ENCODE results near the gene PDXP. TPM values are rescaled to one million over a fixed set of nuclear protein-coding genes. Genes with fewer than 3 reads are reported as not detected.

PDXP gene
- total and polyA plus RNA-seq, 9 of the 15 experiments (the other 6 are each of a cell fraction or from before 2014, with no cell fraction given), result 7.9 to 54.2 (median 38.8) TPM

DNA sequence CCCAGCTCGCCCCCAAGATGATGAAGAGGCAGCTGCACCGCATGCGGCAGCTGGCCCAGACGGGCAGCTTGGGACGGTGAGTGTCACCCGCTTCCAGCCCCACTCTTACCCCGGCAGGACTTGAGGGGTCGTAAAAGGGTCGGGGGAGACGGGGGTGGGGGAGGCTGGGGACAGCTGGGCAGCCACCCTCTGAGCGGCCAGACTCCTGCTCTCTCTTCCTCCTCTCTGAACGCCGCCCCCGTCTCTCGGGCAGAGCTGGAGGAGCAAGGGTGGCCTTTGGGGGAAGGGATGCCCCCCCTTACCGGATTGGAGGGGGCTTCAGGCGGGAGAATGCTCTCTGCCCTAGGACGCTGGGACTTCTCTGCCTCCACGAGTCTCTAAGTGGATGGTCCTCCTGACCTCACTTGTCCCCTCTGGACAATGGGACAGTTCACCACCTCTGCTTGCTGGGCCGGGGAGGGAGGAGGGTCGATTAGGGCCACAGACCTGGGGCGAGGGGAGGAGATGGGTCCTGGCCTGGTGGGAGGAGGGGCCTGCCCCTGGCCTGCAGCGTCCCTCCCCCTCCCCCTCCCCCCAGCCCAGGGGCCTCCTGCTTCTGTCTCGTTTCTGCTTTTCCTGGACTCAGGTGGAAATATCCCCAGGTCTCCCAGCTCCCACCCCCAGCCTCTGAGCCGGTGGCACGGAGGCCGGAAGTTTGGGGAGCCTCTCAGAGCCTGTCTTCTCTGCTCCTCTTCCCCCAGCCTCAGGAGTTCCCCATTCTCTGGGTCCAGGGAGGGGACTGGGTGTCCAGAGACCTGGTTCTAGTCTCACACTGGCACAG is 18.5 kb upstream of the PDXP start (continued):
- TF ChIP-seq OTX1 (CRISPR knock-in tag; IDR thresholded peaks at IDR 0.05) (no peak), MIER1 (IDR thresholded peaks at IDR 0.05; ENCODE audit: low read depth) (no peak), AFF1 (IDR thresholded peaks at IDR 0.05; ENCODE audit: low read depth in 1 of 2, partially characterized antibody in 2 of 2) (peak in 1 of 2 experiments; percentile 38), ZNF431 (CRISPR knock-in tag; IDR thresholded peaks at IDR 0.05) (no peak), TARDBP (IDR thresholded peaks at IDR 0.05) (no peak), PHF8 (IDR thresholded peaks at IDR 0.05; ENCODE audit: borderline replicate concordance, low read length) (peak; percentile 35; the same call in 1 of the 2 replicates), CREBBP (IDR thresholded peaks at IDR 0.05; ENCODE audit: low read depth, low read length) (no peak), ZNF212 (CRISPR knock-in tag; IDR thresholded peaks at IDR 0.05) (no peak), GMEB1 (CRISPR knock-in tag; IDR thresholded peaks at IDR 0.05) (no peak), CHD2 (IDR thresholded peaks at IDR 0.05; ENCODE audit: low read depth, low read length) (no peak), KDM1A (IDR thresholded peaks at IDR 0.05) (peak in 1 of 2 experiments; percentile 86; a peak in 2 of 4 replicates), SRF (CRISPR knock-in tag; IDR thresholded peaks at IDR 0.05) (peak in 1 of 2 experiments; percentile 24; a peak in 1 of 4 replicates), PHB2 (IDR thresholded peaks at IDR 0.05; ENCODE audit: low read depth) (no peak), MXD1 (CRISPR knock-in tag; IDR thresholded peaks at IDR 0.05; ENCODE audit: borderline replicate concordance, poor library complexity, severe bottlenecking) (no peak), HDAC3 (IDR thresholded peaks at IDR 0.05; ENCODE audit: borderline replicate concordance, partially characterized antibody) (no peak)
- TF ChIP-seq, protein P1, sequence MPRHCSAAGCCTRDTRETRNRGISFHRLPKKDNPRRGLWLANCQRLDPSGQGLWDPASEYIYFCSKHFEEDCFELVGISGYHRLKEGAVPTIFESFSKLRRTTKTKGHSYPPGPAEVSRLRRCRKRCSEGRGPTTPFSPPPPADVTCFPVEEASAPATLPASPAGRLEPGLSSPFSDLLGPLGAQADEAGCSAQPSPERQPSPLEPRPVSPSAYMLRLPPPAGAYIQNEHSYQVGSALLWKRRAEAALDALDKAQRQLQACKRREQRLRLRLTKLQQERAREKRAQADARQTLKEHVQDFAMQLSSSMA (CRISPR knock-in tag; IDR thresholded peaks at IDR 0.05), result no peak
- TF ChIP-seq, protein P2, sequence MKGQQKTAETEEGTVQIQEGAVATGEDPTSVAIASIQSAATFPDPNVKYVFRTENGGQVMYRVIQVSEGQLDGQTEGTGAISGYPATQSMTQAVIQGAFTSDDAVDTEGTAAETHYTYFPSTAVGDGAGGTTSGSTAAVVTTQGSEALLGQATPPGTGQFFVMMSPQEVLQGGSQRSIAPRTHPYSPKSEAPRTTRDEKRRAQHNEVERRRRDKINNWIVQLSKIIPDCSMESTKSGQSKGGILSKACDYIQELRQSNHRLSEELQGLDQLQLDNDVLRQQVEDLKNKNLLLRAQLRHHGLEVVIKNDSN (CRISPR knock-in tag; IDR thresholded peaks at IDR 0.05), result no peak
- TF ChIP-seq, protein P3, sequence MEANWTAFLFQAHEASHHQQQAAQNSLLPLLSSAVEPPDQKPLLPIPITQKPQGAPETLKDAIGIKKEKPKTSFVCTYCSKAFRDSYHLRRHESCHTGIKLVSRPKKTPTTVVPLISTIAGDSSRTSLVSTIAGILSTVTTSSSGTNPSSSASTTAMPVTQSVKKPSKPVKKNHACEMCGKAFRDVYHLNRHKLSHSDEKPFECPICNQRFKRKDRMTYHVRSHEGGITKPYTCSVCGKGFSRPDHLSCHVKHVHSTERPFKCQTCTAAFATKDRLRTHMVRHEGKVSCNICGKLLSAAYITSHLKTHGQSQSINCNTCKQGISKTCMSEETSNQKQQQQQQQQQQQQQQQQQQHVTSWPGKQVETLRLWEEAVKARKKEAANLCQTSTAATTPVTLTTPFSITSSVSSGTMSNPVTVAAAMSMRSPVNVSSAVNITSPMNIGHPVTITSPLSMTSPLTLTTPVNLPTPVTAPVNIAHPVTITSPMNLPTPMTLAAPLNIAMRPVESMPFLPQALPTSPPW (CRISPR knock-in tag; IDR thresholded peaks at IDR 0.05), result peak; percentile 20; the same call in 1 of the 2 replicates
